NCI-H82 treated with DMSO at 0.1 percent for 48 hours (cell line): ENCODE data around the gene IL17RD.

Source experiments
- DNase-seq: peaks from one replicate; lab custom pipeline; 2025; ENCODE audit not compliant: unreplicated experiment; lab: John Stamatoyannopoulos, UW

The IL17RD gene

DNA sequence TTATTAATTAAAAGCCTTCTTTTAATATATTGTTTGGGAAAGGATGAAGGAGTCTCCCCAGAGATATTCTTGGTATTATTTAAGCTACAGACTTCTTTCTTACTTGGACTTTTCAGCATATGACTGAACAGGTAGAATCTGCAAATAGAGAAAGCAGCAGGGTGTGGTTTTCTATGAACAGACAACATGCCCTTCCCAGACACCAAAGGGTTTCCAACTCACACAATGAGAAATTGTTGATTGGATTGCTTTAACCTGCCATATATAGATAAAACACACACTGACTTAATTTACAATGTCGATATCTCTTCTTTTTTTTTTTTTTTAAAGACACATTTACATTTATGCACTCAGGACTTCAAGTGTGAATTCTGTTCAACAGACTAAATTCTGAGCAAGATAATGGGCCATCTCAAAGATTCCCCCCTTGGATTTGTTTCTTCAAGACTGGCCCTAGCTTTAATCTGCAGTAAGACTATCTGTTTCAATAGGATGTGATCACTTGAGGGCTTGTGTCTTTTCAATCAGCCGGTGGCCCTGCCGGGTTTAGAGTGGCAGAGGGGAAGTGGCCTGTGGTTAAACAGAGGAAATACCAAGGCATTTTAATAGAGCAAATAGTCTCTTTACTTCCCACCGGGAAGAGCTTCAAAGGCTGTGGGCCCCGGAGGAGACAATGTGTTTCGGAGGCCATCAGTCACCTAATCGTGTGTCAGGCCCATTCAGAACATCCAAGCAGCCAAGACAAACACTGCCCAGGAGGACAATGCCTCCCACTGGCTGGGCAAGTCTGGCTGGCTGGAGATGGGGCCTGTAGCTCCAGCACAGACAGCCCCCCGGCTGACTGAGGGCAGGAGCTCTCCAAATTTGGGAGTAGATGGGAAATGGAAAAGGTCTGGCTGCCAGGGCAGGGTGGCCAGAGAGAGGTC, 6.1 kb downstream of the IL17RD start:
- no peak for DNase-seq

- DNase-seq, result no peak
Observed at GRCh38 chr3:57158325-57158724, 6.8 kb downstream of the IL17RD start.

DNA sequence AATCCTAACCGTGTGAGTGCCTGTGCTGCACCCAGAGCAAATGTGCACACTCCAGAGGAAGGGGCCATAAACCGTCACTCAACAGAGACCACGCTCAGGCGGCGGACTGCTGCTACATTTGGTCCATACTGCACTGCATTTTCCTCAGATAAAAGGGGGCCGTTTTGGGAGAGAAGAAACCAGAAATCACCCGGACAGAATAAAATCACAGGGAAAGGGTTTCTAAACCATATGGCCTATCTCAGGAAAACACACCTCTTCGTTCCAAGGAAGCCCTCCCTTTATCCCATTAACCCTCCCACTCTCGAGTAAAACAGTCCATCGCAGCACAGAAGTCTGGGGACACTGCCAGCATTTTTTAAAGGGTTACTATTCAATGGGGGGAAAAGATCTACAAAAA, 7.6 kb downstream of the IL17RD start:
- DNase-seq, result no peak

DNA sequence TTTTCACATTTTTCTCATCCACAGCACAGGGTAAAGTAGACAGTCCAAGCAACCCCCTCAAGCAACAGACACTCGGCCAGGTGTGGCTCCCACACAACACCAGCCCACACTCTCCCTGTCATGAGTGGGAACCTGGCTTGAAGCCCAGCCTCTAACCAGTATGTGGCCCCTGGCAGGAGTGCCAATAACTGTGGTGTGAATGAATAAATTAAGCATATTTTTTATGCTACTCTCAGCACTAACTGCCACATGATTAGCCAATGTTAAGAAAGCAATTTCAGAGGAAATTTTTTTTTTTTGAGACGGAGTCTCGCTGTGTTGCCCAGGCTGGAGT, 9.9 kb downstream of the IL17RD start:
- DNase-seq, result no peak

DNA sequence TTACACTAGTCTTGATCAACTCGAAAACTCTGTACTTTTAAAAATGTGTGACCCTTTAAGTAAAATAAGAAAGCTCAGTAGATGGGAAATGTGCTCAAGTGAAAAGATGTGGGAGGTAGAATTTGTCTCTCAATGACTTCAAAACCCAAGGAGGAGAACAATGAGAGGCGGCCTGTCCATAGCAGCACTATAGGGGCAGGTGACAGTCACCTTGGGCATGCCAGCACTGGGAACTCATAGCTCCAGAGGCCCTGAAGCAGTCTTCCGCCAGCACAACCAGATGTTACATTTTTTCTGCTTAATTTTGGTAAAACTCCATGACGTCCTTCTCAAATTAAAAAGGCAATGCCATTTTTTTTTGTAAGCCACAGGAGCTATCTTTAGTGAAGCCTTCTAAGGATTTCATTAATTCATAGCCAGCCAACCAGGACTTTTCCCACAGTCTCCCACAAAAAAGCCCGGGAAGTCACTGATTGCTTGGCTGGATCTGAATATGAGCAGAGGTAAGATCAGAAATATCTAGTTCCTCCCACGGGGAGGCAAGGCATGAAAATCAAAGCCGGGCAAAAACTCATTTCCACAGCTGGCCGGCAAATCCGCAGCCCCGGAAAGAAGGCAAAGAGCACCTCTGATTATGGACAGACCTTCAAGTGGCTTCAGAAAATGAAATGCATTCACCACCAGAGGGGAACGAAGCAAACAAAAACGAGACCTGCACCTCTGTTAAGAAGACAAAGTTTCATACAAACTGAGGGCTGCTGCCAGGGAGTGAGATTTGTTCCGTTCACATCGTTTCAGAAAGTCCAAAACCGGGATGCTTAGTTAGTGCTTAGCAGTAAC, 10.5 kb downstream of the IL17RD start:
- no peak for DNase-seq

GRCh38 chr3:57152151-57153143, 12.7 kb downstream of the IL17RD start:
- DNase-seq, result no peak

GRCh38 chr3:57151749-57152148, 13.4 kb downstream of the IL17RD start:
- no peak for DNase-seq

DNA sequence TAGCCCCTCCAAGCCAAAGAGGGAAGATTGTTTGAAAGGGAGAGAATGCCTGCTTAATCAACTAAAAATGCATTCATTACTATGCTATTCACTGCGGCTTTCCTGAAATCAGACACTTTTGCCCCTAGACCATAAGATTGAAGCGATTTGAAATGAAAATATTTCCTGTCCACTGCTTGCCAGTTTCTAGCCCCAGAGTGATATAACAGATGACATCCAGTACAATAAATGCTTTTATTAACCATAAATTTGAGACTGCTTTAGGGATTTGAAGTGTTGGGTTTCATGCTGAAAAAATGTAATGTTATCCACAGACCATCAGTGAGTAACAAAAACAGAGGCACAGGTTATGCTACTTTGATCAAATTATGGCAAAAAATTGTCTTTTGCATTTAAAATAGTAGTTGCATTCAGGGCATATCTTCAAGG, 14.1 kb downstream of the IL17RD start:
- no peak for DNase-seq

GRCh38 chr3:57150113-57150581, 15.0 kb downstream of the IL17RD start:
- DNase-seq, result no peak

DNA sequence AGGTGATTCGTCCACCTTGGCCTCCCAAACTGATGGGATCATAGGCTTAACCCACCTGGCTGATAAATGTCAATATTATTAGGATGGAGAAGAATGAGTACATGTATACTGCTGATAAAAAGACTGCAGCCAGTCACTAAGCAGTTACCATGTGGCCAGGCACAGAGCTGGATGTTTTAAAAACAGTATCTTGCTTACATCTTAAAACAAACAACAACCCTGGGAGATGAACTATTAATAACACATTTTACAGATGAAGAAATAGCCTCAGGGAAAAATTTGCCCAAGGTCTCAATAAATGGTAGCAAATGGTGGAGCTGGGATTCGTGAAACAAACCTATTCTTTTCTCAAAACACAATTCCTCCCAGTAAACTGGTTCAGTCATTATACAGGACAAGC, 18.1 kb downstream of the IL17RD start:
- DNase-seq, result no peak

- DNase-seq, result no peak
Observed at GRCh38 chr3:57145852-57146251, 19.3 kb downstream of the IL17RD start.

DNA sequence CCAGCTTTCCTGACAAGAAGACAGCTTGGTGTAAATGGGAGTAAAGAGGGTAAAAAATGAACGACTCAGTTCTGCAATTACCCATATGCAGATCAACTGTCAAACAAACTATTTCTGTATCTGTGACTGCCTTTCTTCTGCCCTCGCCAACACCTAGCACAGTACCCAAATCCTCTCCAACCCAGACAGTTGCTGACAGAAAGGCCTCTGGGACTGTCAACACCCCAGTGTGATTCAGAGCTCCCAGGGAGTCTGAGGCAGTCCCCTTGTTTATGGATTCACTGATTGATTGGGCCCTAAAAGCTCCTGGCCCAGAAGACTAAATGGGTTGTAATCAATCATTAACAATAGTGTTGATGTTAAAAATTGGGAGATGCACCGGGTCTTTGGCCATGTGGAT, 20.2 kb downstream of the IL17RD start:
- DNase-seq, result no peak

DNA sequence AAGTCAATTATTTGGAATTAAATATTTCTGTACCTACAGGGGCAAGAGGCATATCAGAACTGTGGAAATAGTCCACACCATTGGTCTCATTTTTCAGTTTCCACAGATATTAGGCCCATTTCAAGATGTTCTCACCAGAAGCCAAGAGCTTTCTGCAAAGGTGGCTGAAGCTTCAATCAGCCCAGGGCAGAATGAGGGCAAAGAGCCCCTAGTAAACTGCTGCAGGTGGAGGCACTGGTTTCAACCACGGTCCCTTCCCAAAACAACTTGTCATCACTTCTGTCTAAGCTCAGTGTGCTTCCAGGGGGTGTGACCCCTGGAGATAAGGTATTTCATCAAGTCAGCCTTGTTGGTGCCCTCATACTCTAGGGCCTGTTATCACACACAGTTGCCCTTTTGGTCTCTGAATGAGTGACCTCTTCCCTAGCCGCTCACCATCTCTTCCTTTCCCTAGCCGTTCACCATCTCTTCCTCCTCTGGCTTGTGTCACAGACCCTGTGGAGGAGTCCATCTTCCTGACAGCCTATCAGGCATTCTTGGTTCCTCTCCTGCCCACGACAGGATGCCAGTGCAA, 21.2 kb downstream of the IL17RD start:
- DNase-seq, result no peak

DNA sequence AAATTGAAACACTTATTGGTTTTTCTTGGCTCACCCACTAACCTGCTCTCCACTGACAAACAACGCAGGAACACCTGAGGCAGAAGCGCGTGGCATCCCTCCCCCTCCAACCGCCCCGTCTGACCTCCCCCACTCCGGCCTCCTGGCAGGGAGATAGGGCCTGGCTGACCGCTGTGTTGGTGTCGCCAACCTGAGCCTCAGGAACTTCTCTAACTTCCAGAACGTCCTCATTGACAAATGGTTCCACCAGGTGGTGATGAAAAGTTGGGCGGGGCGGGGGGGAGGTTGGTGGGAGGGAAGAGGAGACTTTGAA, 22.8 kb downstream of the IL17RD start:
- no peak for DNase-seq

DNA sequence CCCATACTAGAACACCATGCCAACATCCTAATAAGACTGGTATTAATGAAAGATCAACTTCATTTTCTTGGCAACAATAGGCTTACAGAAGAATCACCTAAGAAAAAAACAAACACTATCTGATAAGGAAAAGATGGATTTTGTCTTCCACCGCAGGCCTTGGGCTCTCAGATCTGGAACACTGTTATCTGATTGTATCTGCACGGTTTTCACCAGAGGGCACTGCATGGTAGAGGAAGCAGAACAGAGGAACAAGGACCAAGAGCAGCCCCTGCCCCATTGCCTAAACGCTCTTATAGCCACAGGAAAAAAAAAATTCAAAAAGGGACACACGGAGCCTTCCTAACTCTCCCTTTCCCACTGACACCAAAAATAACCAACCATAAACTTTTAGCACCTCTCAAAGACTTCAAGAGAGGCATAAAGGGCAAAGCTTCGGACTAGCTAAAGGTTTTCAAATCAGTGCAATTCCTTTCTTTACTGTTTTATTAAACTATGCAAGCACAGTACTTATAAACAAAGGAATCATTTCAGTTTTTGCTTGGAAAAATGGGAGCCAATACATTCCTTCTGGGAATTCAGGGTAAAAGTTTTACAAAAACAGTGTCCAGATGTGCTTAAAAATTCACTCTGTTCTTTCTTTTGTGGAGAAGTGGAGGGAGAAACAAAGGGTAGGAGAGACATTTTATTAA, 23.3 kb downstream of the IL17RD start:
- no peak for DNase-seq

DNA sequence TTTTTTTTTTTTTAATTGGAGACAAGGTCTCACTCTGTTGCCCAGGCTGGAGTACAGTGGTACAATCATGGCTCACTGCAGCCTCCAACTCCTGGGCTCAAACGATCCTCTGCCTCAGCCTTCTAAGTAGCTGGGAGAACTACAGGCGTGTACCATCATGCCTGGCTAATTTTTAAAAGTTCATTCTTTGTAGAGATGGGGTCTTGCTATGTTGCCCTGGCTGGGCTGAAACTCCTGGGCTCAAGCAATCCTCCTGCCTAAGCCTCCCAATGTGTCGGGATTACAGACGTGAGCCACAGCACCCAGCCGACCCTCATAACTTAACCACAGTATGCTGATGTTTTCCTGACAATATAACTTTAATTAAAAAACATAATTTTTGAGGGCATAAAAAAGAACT, 24.3 kb downstream of the IL17RD start:
- no peak for DNase-seq

- no peak for DNase-seq
Observed at GRCh38 chr3:57135964-57136719, 29.0 kb downstream of the IL17RD start.

- DNase-seq, result no peak
Observed at GRCh38 chr3:57133157-57133556, 32.0 kb downstream of the IL17RD start.

GRCh38 chr3:57132674-57133073, 32.5 kb downstream of the IL17RD start:
- DNase-seq, result no peak
